GM18502 (cell line): Measurements from ENCODE around the gene ZNF804A.

Experiments used
- ATAC-seq: cut with Tn5 transposase; IDR thresholded peaks from one replicate; pipeline ENCODE4 v1.9.1; 2021; ENCODE audit warnings: mild to moderate bottlenecking; ENCODE audit not compliant: unreplicated experiment, poor library complexity

The ZNF804A gene

GRCh38 chr2:184598316-184599053, at the start of gene ZNF804A:
Gene ZNF804A, plus strand, starts transcription at chr2:184598529. Its CDS starts 431 bp downstream, at chr2:184598960.
- ATAC-seq = peak; percentile 79

- no peak for ATAC-seq
Observed at GRCh38 chr2:184549153-184549552, 49.2 kb upstream of the ZNF804A start.

GRCh38 chr2:184551626-184552025, 46.7 kb upstream of the ZNF804A start:
- ATAC-seq = no peak

- no peak for ATAC-seq
Observed at GRCh38 chr2:184554736-184555135, 43.6 kb upstream of the ZNF804A start.

GRCh38 chr2:184555352-184555751, 43.0 kb upstream of the ZNF804A start:
- no peak for ATAC-seq

GRCh38 chr2:184556639-184557038, 41.7 kb upstream of the ZNF804A start:
- no peak for ATAC-seq

- ATAC-seq = no peak
Observed at GRCh38 chr2:184558713-184559464, 39.4 kb upstream of the ZNF804A start.

GRCh38 chr2:184560603-184561002, 37.7 kb upstream of the ZNF804A start:
- ATAC-seq = no peak

GRCh38 chr2:184562532-184562931, 35.8 kb upstream of the ZNF804A start:
- ATAC-seq = no peak

GRCh38 chr2:184564092-184564491, 34.2 kb upstream of the ZNF804A start:
- no peak for ATAC-seq

- no peak for ATAC-seq
Observed at GRCh38 chr2:184566716-184567115, 31.6 kb upstream of the ZNF804A start.

- ATAC-seq = no peak
Observed at GRCh38 chr2:184577056-184577455, 21.3 kb upstream of the ZNF804A start.

- ATAC-seq = no peak
Observed at GRCh38 chr2:184577743-184578142, 20.6 kb upstream of the ZNF804A start.

GRCh38 chr2:184579226-184579625, 19.1 kb upstream of the ZNF804A start:
- no peak for ATAC-seq

GRCh38 chr2:184581391-184581790, 16.9 kb upstream of the ZNF804A start:
- no peak for ATAC-seq

GRCh38 chr2:184589261-184589660, 9.1 kb upstream of the ZNF804A start:
- ATAC-seq = no peak

- peak; percentile 50 for ATAC-seq
Observed at GRCh38 chr2:184596819-184597411, 1.4 kb upstream of the ZNF804A start.

GRCh38 chr2:184597571-184597991, 748 bp upstream of the ZNF804A start:
- peak; percentile 29 for ATAC-seq

GRCh38 chr2:184598002-184598315, 370 bp upstream of the ZNF804A start:
- no peak for ATAC-seq

GRCh38 chr2:184599054-184599871, 934 bp downstream of the ZNF804A start:
- no peak for ATAC-seq

- no peak for ATAC-seq
Observed at GRCh38 chr2:184599872-184600222, 1.5 kb downstream of the ZNF804A start.
